Ectodermal cell (in vitro differentiated cells): ENCODE results near the gene FOXK2.
"Not testable (repeated sequence)": the region's sequence is repeated elsewhere in the genome, so short reads cannot be mapped to it uniquely, and the experiment has no call there.

ENCODE experiments used
- H3K27ac ChIP-seq: 2 replicates; pipeline ENCODE4 v1.7.0; 2013; ENCODE audit warnings: mild to moderate bottlenecking, low read depth, low read length; ENCODE audit not compliant: insufficient read depth, poor library complexity, severe bottlenecking
- H3K27me3 ChIP-seq: 2 replicates; pipeline ENCODE4 v1.7.0; 2013; ENCODE audit warnings: mild to moderate bottlenecking, low read length; ENCODE audit not compliant: insufficient read depth, control insufficient read depth, poor library complexity, severe bottlenecking
- H3K36me3 ChIP-seq: one replicate; pipeline ENCODE4 v1.7.0; 2013; ENCODE audit warnings: low read length; ENCODE audit not compliant: control insufficient read depth, insufficient read depth
- H3K4me1 ChIP-seq: one replicate; pipeline ENCODE4 v1.7.0; 2013; ENCODE audit warnings: low read length; ENCODE audit not compliant: control insufficient read depth, insufficient read depth
- H3K4me3 ChIP-seq: 2 replicates; pipeline ENCODE4 v1.7.0; 2013; ENCODE audit warnings: low read depth, low read length, control low read depth; ENCODE audit not compliant: insufficient read depth
- H3K9me3 ChIP-seq: 2 replicates; pipeline ENCODE4 v1.7.0; 2013; ENCODE audit warnings: mild to moderate bottlenecking, low read length, moderate library complexity; ENCODE audit not compliant: control insufficient read depth
- WGBS, 2 experiments: methylation state at CpG; one replicate each; pipeline ENCODE4 v1.1.7; 2013; ENCODE audit warnings: missing lambda C conversion rate in 2 of 2; 5-methylcytosine and 5-hydroxymethylcytosine counted together

The FOXK2 gene

GRCh38 chr17:82494236-82495055, 25.1 kb upstream of the FOXK2 start:
- peaks cover 31% of the 10 kb centered on the region for H3K27me3 ChIP-seq
- H3K9me3 ChIP-seq, result no peaks in the 10 kb centered on the region
- 8 to 9% methylated on average over 17 of the region's 17 CpGs for WGBS, 2 experiments
- peaks cover 6% of the 10 kb centered on the region for H3K4me1 ChIP-seq
- H3K4me3 ChIP-seq, result peak overlapping the region; percentile 27
- no peaks in the 10 kb centered on the region for H3K36me3 ChIP-seq
- peak overlapping the region; percentile 83 for H3K27ac ChIP-seq

- H3K27ac ChIP-seq, result no peak overlapping the region
- 77 to 78% methylated on average over 12 of the region's 12 CpGs for WGBS, 2 experiments
- H3K36me3 ChIP-seq, result no peaks in the 10 kb centered on the region
- H3K4me1 ChIP-seq, result peaks cover 6% of the 10 kb centered on the region
- no peaks in the 10 kb centered on the region for H3K9me3 ChIP-seq
- H3K4me3 ChIP-seq, result no peak overlapping the region
- H3K27me3 ChIP-seq, result peaks cover 31% of the 10 kb centered on the region
Measured at GRCh38 chr17:82495844-82496528, 23.5 kb upstream of the FOXK2 start.

GRCh38 chr17:82496529-82497434, 22.8 kb upstream of the FOXK2 start:
- Histone ChIP-seq H3K4me3 (peak overlapping the region; percentile 60), H3K27me3 (peaks cover 31% of the 10 kb centered on the region), H3K4me1 (peaks cover 6% of the 10 kb centered on the region), H3K27ac (no peak overlapping the region), H3K9me3 (no peaks in the 10 kb centered on the region), H3K36me3 (no peaks in the 10 kb centered on the region)
- WGBS, 2 experiments, result 21 to 22% methylated on average over 78 to 80 of the region's 83 CpGs

- Histone ChIP-seq H3K9me3 (no peaks in the 10 kb centered on the region), H3K27ac (no peak overlapping the region), H3K36me3 (no peaks in the 10 kb centered on the region), H3K4me3 (peak overlapping the region; percentile 60), H3K4me1 (peaks cover 6% of the 10 kb centered on the region), H3K27me3 (peaks cover 31% of the 10 kb centered on the region)
- WGBS, 2 experiments, result 15% methylated on average over 62 to 64 of the region's 66 CpGs
Measured at GRCh38 chr17:82497483-82498405, 21.8 kb upstream of the FOXK2 start.

- no peak overlapping the region for H3K4me3 ChIP-seq
- no peak overlapping the region for H3K27ac ChIP-seq
- H3K4me1 ChIP-seq, result no peaks in the 10 kb centered on the region
- H3K27me3 ChIP-seq, result peaks cover 15% of the 10 kb centered on the region
- H3K9me3 ChIP-seq, result no peaks in the 10 kb centered on the region
- 91 to 94% methylated on average over 8 of the region's 8 CpGs for WGBS, 2 experiments
- H3K36me3 ChIP-seq, result no peaks in the 10 kb centered on the region
Measured at GRCh38 chr17:82502207-82502606, 17.3 kb upstream of the FOXK2 start.

- 86 to 89% methylated on average over 12 of the region's 12 CpGs for WGBS, 2 experiments
- peaks cover 8% of the 10 kb centered on the region for H3K27me3 ChIP-seq
- no peak overlapping the region for H3K4me3 ChIP-seq
- no peaks in the 10 kb centered on the region for H3K4me1 ChIP-seq
- H3K9me3 ChIP-seq, result no peaks in the 10 kb centered on the region
- no peak overlapping the region for H3K27ac ChIP-seq
- H3K36me3 ChIP-seq, result no peaks in the 10 kb centered on the region
Measured at GRCh38 chr17:82503094-82503727, 16.3 kb upstream of the FOXK2 start.

- 85 to 86% methylated on average over 21 of the region's 21 CpGs for WGBS, 2 experiments
- Histone ChIP-seq H3K4me1 (no peaks in the 10 kb centered on the region), H3K27ac (no peak overlapping the region), H3K4me3 (no peak overlapping the region), H3K36me3 (no peaks in the 10 kb centered on the region), H3K27me3 (peaks cover 4% of the 10 kb centered on the region), H3K9me3 (no peaks in the 10 kb centered on the region)
Measured at GRCh38 chr17:82503728-82504308, 15.7 kb upstream of the FOXK2 start.

GRCh38 chr17:82505296-82505695, 14.2 kb upstream of the FOXK2 start:
- Histone ChIP-seq H3K4me3 (no peak overlapping the region), H3K27me3 (no peaks in the 10 kb centered on the region), H3K36me3 (no peaks in the 10 kb centered on the region), H3K9me3 (no peaks in the 10 kb centered on the region), H3K27ac (no peak overlapping the region), H3K4me1 (no peaks in the 10 kb centered on the region)
- WGBS, 2 experiments, result 90 to 94% methylated on average over 6 of the region's 6 CpGs

- H3K4me3 ChIP-seq, H3K27ac ChIP-seq, H3K36me3 ChIP-seq, H3K27me3 ChIP-seq, H3K4me1 ChIP-seq, H3K9me3 ChIP-seq: not testable (repeated sequence)
- 88 to 91% methylated on average over 7 of the region's 7 CpGs for WGBS, 2 experiments
Measured at GRCh38 chr17:82506402-82506801, 13.1 kb upstream of the FOXK2 start.
